Ovary (tissue), 9 donors: ENCODE measurements around the gene SLTM. TPM values are rescaled to one million over a fixed set of nuclear protein-coding genes. Genes with fewer than 3 reads are reported as not detected.
"Not testable (repeated sequence)": the region's sequence is repeated elsewhere in the genome, so short reads cannot be mapped to it uniquely, and the experiment has no call there.

Source experiments
- DNase-seq, 5 donors: peaks; one replicate each; pipeline ENCODE4 v3.0.0-alpha.2; 2019 to 2020
- H3K27ac ChIP-seq, 2 donors: fragments of 200-600 bp; one replicate each; pipeline versions ENCODE4 v1.5.1 to v1.8.0; 2019 to 2022
- H3K27me3 ChIP-seq: fragments of 200-600 bp; one replicate; pipeline ENCODE4 v1.8.0; 2022
- H3K36me3 ChIP-seq: fragments of 200-600 bp; sonication (generic); one replicate; pipeline ENCODE4 v1.5.1; 2019
- H3K4me1 ChIP-seq: one replicate; pipeline ENCODE4 v1.8.1; 2013; ENCODE audit warnings: mild to moderate bottlenecking, moderate library complexity; ENCODE audit not compliant: insufficient read depth
- H3K4me3 ChIP-seq: fragments of 200-600 bp; sonication (generic); one replicate; pipeline ENCODE4 v1.5.1; 2017
- H3K9me3 ChIP-seq, 2 donors: fragments of 200-600 bp in 1 of 2; sonication (generic) in 1 of 2; one replicate each; pipeline versions ENCODE4 v1.5.1 to v1.8.1; 2013 to 2019; ENCODE audit warnings: mild to moderate bottlenecking in 1 of 2, moderate library complexity in 1 of 2
- CTCF ChIP-seq, 3 donors: fragments of 450-650 bp in 2 of 3; fragments of 200-600 bp in 1 of 3; IDR thresholded peaks; one replicate each; pipeline versions ENCODE4 v1.5.1 to v1.8.0; 2016 to 2022; ENCODE audit warnings: antibody characterized with exemption in 3 of 3, mild to moderate bottlenecking in 1 of 3
- EP300 ChIP-seq: sonication (generic); formaldehyde crosslinking; IDR thresholded peaks from one replicate; pipeline ENCODE4 v1.6.1; 2017; ENCODE audit warnings: antibody characterized with exemption
- POLR2A ChIP-seq: fragments of 450-650 bp; IDR thresholded peaks from one replicate; pipeline ENCODE4 v1.6.1; 2017; ENCODE audit warnings: antibody characterized with exemption, mild to moderate bottlenecking, moderate library complexity
- WGBS, 3 donors: extraction: QIAGEN DNeasy Blood & Tissue Kit in 1 of 3; methylation state at CpG; one replicate each; pipeline versions ENCODE4 v1.1.5 to v1.1.7; 2013 to 2017; 5-methylcytosine and 5-hydroxymethylcytosine counted together
- intact Hi-C, 4 donors: fragments of 100-400 bp; cut with DNase I; formaldehyde crosslinking; loops; one replicate each; pipeline versions ENCODE4 v1.11.0 to v1.15.1; 2022 to 2023
- polyA plus RNA-seq, 2 donors: library from polyadenylated mRNA; stranded (reverse); fragments of 200-250 nt in 1 of 2; fragments of 350-450 nt in 1 of 2; fragmentation: Illumina TruSeq in 1 of 2; extraction: RNeasy Lipid Tissue Mini Kit (QIAGEN cat#74804) in 1 of 2; gene quantifications; one replicate each; pipeline ENCODE4 v1.2.3, GENCODE V29; 2013 to 2014
- small RNA-seq: library from RNA; depleted of rRNA; stranded (forward); fragments of <200 nt; gene quantifications from one replicate; pipeline ENCODE3, GENCODE V24; 2016
- total RNA-seq, 7 donors: library from RNA; depleted of rRNA in 2 of 7; stranded (reverse); fragments of >200 nt in 2 of 7; fragmentation: NEBNext Ultra II Directional in 3 of 7; extraction: Animal tissue kit (Norgen Biotek cat#: 25700) in 3 of 7; gene quantifications; one replicate each; pipeline versions ENCODE4 v1.1.0 to v1.2.4, GENCODE V29; 2016 to 2023
- donor health status: DM: no; HTN: no; CAD: no; lungs with moderate emphysema.
- donor health status: DM: no; HTN: no; CAD: no.
- donor health status: Bipolar disorder and iron deficiency.
- donor health status: DM: yes; HTN: yes; CAD: no.
- donor health status: DM: no; HTN: no; CAD: no.
- donor health status: DM: yes; HTN: yes; CAD: no.

Gene SLTM
- total and polyA plus RNA-seq, 9 donors: 48.6 to 76.1 (median 66.4) TPM

DNA sequence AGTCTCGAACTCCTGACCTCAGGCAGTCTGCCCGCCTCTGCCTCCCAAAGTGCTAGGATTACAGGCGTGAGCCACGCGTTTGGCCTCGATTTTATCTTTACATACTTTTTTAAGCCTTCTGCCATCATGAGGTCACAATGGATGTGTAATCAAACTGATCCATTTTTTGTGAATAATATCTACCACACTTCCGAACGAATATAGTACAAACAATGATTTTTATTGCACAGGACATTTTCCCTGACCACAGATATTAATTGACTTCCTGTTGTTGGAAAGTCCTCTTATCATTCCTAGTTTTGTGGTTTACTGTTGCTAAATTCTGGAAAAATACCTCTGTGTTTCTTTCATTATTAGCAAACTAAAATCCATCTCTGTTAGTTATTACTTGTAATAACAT, 93.4 kb downstream of the SLTM start:
- intact Hi-C loops: no loop called here
- Histone ChIP-seq H3K9me3 (no peaks in the 10 kb centered on the region), H3K27me3 (no peaks in the 10 kb centered on the region), H3K27ac (no peak overlapping the region), H3K36me3 (no peaks in the 10 kb centered on the region), H3K4me1 (no peaks in the 10 kb centered on the region), H3K4me3 (no peak overlapping the region)
- TF ChIP-seq EP300 (no peak), POLR2A (no peak), CTCF (IDR thresholded peaks at IDR 0.05) (no peak)
- DNase-seq: no peak
- 61 to 63% (median 62%) methylated on average over 8 of the region's 8 CpGs for WGBS, 3 donors

GRCh38 chr15:58839485-58839884, 94.0 kb downstream of the SLTM start:
- Histone ChIP-seq H3K27ac (no peak overlapping the region), H3K4me1 (no peaks in the 10 kb centered on the region), H3K9me3 (no peaks in the 10 kb centered on the region), H3K36me3 (no peaks in the 10 kb centered on the region), H3K27me3 (no peaks in the 10 kb centered on the region), H3K4me3 (no peak overlapping the region)
- TF ChIP-seq POLR2A (no peak), EP300 (no peak), CTCF (IDR thresholded peaks at IDR 0.05) (no peak)
- WGBS, 3 donors: 92 to 100% (median 94%) methylated on average over 1 of the region's 1 CpG
- DNase-seq: no peak
- intact Hi-C loops: no loop called here

GRCh38 chr15:58833681-58834426, 99.6 kb downstream of the SLTM start:
- H3K9me3 ChIP-seq, H3K4me1 ChIP-seq, H3K4me3 ChIP-seq, DNase-seq, H3K27ac ChIP-seq, H3K27me3 ChIP-seq, intact Hi-C loops, H3K36me3 ChIP-seq: not testable (repeated sequence)
- 39 to 56% (median 43%) methylated on average over 9 of the region's 9 CpGs for WGBS, 3 donors

- 90 to 97% (median 90%) methylated on average over 2 of the region's 2 CpGs for WGBS, 3 donors
- no peaks in the 10 kb centered on the region for H3K4me1 ChIP-seq
- H3K36me3 ChIP-seq: no peaks in the 10 kb centered on the region
- TF ChIP-seq CTCF (IDR thresholded peaks at IDR 0.05) (no peak), EP300 (no peak), POLR2A (no peak)
- no peak overlapping the region for H3K4me3 ChIP-seq
- intact Hi-C loops: no loop called here
- H3K27ac ChIP-seq: no peak overlapping the region
- DNase-seq: no peak
- H3K27me3 ChIP-seq: no peaks in the 10 kb centered on the region
- no peaks in the 10 kb centered on the region for H3K9me3 ChIP-seq
These were observed 102.9 kb downstream of the SLTM start for GRCh38 chr15:58830556-58830955.

Small RNAs within 50 kb of the gene (small RNA-seq; reads per million reads assigned to genes)
- gene ZNF444P1: not detected

Other genes with a start within 250 kb of the SLTM start
- gene ADAM10, start 184.0 kb downstream of the SLTM start, total RNA-seq: 10 to 100 TPM; 34.3 to 86.4 (median 70.4) TPM
- gene ADAM10, start 184.0 kb downstream of the SLTM start, polyA plus RNA-seq: 10 to 100 TPM; 23.2 to 60.2 TPM
- gene MINDY2, start 162.4 kb downstream of the SLTM start, total RNA-seq: 10 to 100 TPM; 13.0 to 32.6 (median 18.1) TPM
- gene MINDY2, start 162.4 kb downstream of the SLTM start, polyA plus RNA-seq: 10 to 100 TPM in 1 of 2 donors, 1 to 10 TPM in 1; 5.7 to 10.0 TPM
- gene RNF111, start 54.0 kb upstream of the SLTM start, total RNA-seq: 10 to 100 TPM; 12.8 to 47.5 (median 29.3) TPM
- 10 to 100 TPM; 10.1 to 33.0 TPM for gene RNF111, start 54.0 kb upstream of the SLTM start, polyA plus RNA-seq
- gene CCNB2, start 171.5 kb upstream of the SLTM start, total RNA-seq: 1 to 10 TPM in 1 of 7 donors, under 1 TPM in 5, not detected in 1; 0.28 to 1.1 (median 0.47) TPM
- 1 to 10 TPM; 1.3 to 2.5 TPM for gene CCNB2, start 171.5 kb upstream of the SLTM start, polyA plus RNA-seq